ENCODE results near the gene CDKAL1. TPM values are rescaled to one million over a fixed set of nuclear protein-coding genes. Genes with fewer than 3 reads are reported as not detected.

CDKAL1 gene
- total and polyA plus RNA-seq, 2 of the 8 experiments (the other 6 are each of a cell fraction or from before 2014, with no cell fraction given) = 8.4 to 24.6 TPM

- POLR2A ChIA-PET (ENCODE audit: partially characterized antibody) = no interaction called here
- Histone ChIP-seq H4K20me1 (replicated peaks in 1 of 2; ENCODE audit: control insufficient read depth in 1 of 2, insufficient read depth in 2 of 2, low read length in 2 of 2) (no peaks in the 10 kb centered on the region), H3K23ac (ENCODE audit: insufficient read length) (no peak overlapping the region), H3K4ac (replicated peaks; ENCODE audit: insufficient read length, low read depth, low read length) (no peak overlapping the region), H2BK120ac (replicated peaks; ENCODE audit: low read depth, low read length) (no peak overlapping the region), H3K56ac (replicated peaks; ENCODE audit: insufficient read length, low read depth, low read length) (no peak overlapping the region), H3K23me2 (ENCODE audit: low read depth, low read length) (no peaks in the 10 kb centered on the region), H3K4me3 (ENCODE audit: extremely low read depth in 1 of 4, insufficient read depth in 2 of 4, low read depth in 3 of 4, low read length in 4 of 4) (no peak overlapping the region), H2AK5ac (ENCODE audit: low read depth, low read length) (no peak overlapping the region), H3K9ac (replicated peaks in 1 of 4; ENCODE audit: extremely low read depth in 1 of 4, low read depth in 3 of 4, low read length in 3 of 4) (no peak overlapping the region), H3K79me2 (ENCODE audit: control insufficient read depth in 1 of 2, insufficient read depth in 2 of 2, low read length in 2 of 2) (no peaks in the 10 kb centered on the region), H2BK15ac (ENCODE audit: low read length) (no peak overlapping the region), H3K14ac (ENCODE audit: insufficient read length) (no peak overlapping the region), H3K27me3 (replicated peaks in 1 of 4; ENCODE audit: control insufficient read depth in 3 of 4, extremely low read depth in 1 of 4, insufficient read depth in 3 of 4, low read length in 3 of 4) (no peaks in the 10 kb centered on the region), H2BK5ac (ENCODE audit: low read depth, low read length) (no peak overlapping the region), H2BK12ac (ENCODE audit: low read depth, low read length) (no peak overlapping the region), H2BK20ac (ENCODE audit: low read length) (no peak overlapping the region), H3K4me1 (replicated peaks in 1 of 4; ENCODE audit: control insufficient read depth in 3 of 4, insufficient read depth in 4 of 4, low read length in 3 of 4) (no peaks in the 10 kb centered on the region), H3K9me3 (ENCODE audit: insufficient read depth in 2 of 2, low read depth in 1 of 2, low read length in 1 of 2) (no peaks in the 10 kb centered on the region), H3K79me1 (ENCODE audit: low read depth, low read length) (no peaks in the 10 kb centered on the region), H4K91ac (replicated peaks; ENCODE audit: insufficient read length, low read length) (no peak overlapping the region), H3K27ac (ENCODE audit: low read depth, low read length) (no peak overlapping the region), H3K36me3 (ENCODE audit: control insufficient read depth in 2 of 4, insufficient read depth in 4 of 4, low read length in 3 of 4) (no peaks in the 10 kb centered on the region), H4K5ac (ENCODE audit: insufficient read length, low read depth, low read length) (no peak overlapping the region), H2AFZ (ENCODE audit: low read length) (no peak overlapping the region), H4K8ac (ENCODE audit: extremely low read depth, insufficient read depth, low read length) (no peak overlapping the region), H3K18ac (ENCODE audit: extremely low read depth, low read length) (no peak overlapping the region), H3K4me2 (ENCODE audit: insufficient read depth in 1 of 2, low read depth in 2 of 2, low read length in 2 of 2) (no peak overlapping the region)
- TF ChIP-seq CHD2 (IDR thresholded peaks at IDR 0.05; ENCODE audit: low read length) (no peak), GABPA (IDR thresholded peaks at IDR 0.05; ENCODE audit: borderline replicate concordance, insufficient read depth, low read length) (no peak), SP1 (IDR thresholded peaks at IDR 0.05; ENCODE audit: low read depth, low read length) (no peak), BRCA1 (IDR thresholded peaks at IDR 0.05; ENCODE audit: low read depth, low read length) (no peak), KDM4A (IDR thresholded peaks at IDR 0.05; ENCODE audit: low read depth, low read length, severe bottlenecking) (no peak), TAF1 (IDR thresholded peaks at IDR 0.05; ENCODE audit: low read depth, low read length) (no peak), SP2 (IDR thresholded peaks at IDR 0.05; ENCODE audit: low read length) (no peak), RAD21 (IDR thresholded peaks at IDR 0.05 in 1 of 2, conservative IDR thresholded peaks at IDR 0.05 in 1 of 2; ENCODE audit: low read depth in 2 of 2, low read length in 2 of 2) (no peak), TEAD4 (IDR thresholded peaks at IDR 0.05; ENCODE audit: low read depth, low read length) (no peak)
- TF ChIP-seq, protein P1, sequence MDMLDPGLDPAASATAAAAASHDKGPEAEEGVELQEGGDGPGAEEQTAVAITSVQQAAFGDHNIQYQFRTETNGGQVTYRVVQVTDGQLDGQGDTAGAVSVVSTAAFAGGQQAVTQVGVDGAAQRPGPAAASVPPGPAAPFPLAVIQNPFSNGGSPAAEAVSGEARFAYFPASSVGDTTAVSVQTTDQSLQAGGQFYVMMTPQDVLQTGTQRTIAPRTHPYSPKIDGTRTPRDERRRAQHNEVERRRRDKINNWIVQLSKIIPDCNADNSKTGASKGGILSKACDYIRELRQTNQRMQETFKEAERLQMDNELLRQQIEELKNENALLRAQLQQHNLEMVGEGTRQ (IDR thresholded peaks at IDR 0.05; ENCODE audit: low read length) = no peak
- CTCF ChIA-PET (ENCODE audit: partially characterized antibody) = no interaction called here
- FAIRE-seq = no peak
- no peak for DNase-seq (ENCODE audit: low read depth in 1 of 2, low spot score in 2 of 2)
These were observed 388.5 kb downstream of the CDKAL1 start for GRCh38 chr6:20922743-20923142.

Data from H1 (cell line).